ENCODE data around the gene SRMS.

DNA sequence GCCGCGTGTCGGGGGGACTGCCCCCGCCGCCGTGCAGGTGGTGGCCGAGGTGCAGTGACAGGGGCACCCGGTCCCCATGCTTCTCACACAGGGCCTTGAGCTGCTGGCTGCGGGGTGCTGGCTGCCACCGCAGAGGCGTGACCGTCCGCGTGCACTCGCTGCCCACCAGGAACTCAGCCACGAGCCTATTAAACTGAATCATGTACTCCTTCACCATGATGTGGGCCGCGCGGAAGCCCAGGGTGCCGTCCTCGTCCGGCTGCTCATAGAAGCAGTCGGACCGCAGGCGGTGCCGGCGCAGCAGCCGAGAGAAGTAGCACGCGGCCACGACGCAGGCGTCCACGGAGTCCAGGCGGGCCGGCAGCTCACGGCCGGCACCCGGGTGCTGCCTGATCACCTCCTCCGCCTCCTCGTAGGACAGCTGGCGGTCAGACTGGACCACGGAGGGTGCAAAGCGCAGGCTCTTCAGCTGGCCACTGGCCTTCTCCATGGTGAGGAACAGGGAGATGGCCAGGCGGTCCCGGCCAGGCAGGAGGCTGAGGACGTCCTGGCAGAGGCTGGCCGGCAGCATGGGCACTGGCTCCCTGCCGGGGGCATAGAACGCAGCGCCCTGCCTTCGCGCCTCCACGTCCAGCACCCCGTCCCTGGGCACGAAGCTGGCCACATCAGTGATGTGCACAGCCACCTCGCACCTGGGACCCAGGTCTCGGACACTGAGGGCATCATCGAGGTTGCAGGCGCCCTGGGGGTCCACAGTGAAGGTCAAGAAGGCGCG, 16.7 kb upstream of the SRMS start:
- TF ChIP-seq, protein P1, sequence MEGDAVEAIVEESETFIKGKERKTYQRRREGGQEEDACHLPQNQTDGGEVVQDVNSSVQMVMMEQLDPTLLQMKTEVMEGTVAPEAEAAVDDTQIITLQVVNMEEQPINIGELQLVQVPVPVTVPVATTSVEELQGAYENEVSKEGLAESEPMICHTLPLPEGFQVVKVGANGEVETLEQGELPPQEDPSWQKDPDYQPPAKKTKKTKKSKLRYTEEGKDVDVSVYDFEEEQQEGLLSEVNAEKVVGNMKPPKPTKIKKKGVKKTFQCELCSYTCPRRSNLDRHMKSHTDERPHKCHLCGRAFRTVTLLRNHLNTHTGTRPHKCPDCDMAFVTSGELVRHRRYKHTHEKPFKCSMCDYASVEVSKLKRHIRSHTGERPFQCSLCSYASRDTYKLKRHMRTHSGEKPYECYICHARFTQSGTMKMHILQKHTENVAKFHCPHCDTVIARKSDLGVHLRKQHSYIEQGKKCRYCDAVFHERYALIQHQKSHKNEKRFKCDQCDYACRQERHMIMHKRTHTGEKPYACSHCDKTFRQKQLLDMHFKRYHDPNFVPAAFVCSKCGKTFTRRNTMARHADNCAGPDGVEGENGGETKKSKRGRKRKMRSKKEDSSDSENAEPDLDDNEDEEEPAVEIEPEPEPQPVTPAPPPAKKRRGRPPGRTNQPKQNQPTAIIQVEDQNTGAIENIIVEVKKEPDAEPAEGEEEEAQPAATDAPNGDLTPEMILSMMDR (IDR thresholded peaks at IDR 0.05; ENCODE audit: extremely low read depth in 1 of 2, insufficient read depth in 1 of 2, low read depth in 1 of 2, low read length in 2 of 2) = no peak
- TF ChIP-seq, protein P2, sequence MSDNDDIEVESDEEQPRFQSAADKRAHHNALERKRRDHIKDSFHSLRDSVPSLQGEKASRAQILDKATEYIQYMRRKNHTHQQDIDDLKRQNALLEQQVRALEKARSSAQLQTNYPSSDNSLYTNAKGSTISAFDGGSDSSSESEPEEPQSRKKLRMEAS (IDR thresholded peaks at IDR 0.05; ENCODE audit: insufficient read depth, insufficient read length) = no peak
- TF ChIP-seq POLR2A (IDR thresholded peaks at IDR 0.05; ENCODE audit: low read depth, low read length) (no peak), EZH2 (IDR thresholded peaks at IDR 0.05; ENCODE audit: borderline replicate concordance, low read depth, low read length, severe bottlenecking) (no peak)

All from endothelial cell of umbilical vein (primary cell).